ENCODE data around the gene TMPRSS11A. TPM values are rescaled to one million over a fixed set of nuclear protein-coding genes. Genes with fewer than 3 reads are reported as not detected.

Gene TMPRSS11A
- total and polyA plus RNA-seq, 2 of the 13 experiments (the other 11 are each of a cell fraction or from before 2014, with no cell fraction given): not detected

DNA sequence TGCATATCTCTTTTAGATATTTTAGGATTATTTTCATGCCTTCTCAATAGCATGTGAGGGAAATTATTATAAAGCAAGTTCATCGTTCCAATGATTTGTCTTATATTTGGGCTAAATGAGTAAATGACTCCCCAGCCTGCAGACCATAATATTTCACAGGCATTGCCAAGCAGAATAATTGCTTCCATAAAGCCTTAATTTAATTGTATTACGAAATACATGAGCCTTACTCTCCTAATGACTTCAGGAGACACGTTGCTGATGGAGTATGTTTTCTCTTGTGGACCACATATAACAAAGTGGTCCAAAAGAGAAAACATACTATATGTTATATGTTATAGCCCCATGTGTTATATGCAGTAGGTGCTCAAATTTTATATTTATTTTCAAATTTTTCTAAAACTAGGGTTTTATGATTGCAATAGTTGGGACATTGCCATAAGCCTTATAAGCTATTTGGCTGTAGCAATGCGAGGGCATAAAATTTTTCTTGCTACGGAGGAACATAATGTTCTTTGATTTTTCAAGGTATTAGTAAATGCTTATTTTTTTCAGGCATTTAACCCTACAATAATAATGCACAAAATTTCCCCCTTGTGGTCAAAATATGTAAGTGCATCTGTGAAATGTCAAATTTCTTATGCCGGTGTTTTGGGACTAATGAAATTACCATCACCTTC is 53.2 kb downstream of the TMPRSS11A start:
- H3K4me1 ChIP-seq (ENCODE audit: insufficient read depth, low read length): peaks cover 8% of the 10 kb centered on the region; the same call in 1 of the 2 replicates
- POLR2A ChIA-PET: no interaction called here
- peak; percentile 18 for FAIRE-seq
- no peak overlapping the region for H3K4me2 ChIP-seq (ENCODE audit: low read depth, low read length)
- H3K9me3 ChIP-seq (ENCODE audit: low read length): no peaks in the 10 kb centered on the region
- DNase-seq (ENCODE audit: low spot score): peak; percentile 4
- H3K4me3 ChIP-seq (replicated peaks in 1 of 3; ENCODE audit: insufficient read depth in 1 of 3, low read depth in 2 of 3, low read length in 3 of 3): no peak overlapping the region
- no peak overlapping the region for H3K27ac ChIP-seq (ENCODE audit: extremely low read length, insufficient read depth, low read length)
- BruUV-seq (replicated peaks): no TSS peak
- no peaks in the 10 kb centered on the region for H3K36me3 ChIP-seq (replicated peaks in 1 of 2; ENCODE audit: control insufficient read depth in 1 of 2, insufficient read depth in 2 of 2, low read length in 2 of 2)
- H2AFZ ChIP-seq (ENCODE audit: low read length): no peak overlapping the region
- ATAC-seq: no peak
- H4K20me1 ChIP-seq (ENCODE audit: insufficient read depth, low read length): no peaks in the 10 kb centered on the region
- in situ Hi-C loops (cut with HindIII; ENCODE audit: extremely low pct_ligation_motif_present, low pct_unique_long_range_greater_than_20kb) (loop anchor here (25.0 kb wide), 1 partner anchor 348 kb away; the partner anchor contains the start of gene STAP1), intact Hi-C loops (cut with micrococcal nuclease; ENCODE audit: unreplicated experiment) (loop anchor here (1.0 kb wide), 1 partner anchor 361 kb away; no protein-coding TSS in a partner anchor)
- H3K79me2 ChIP-seq (ENCODE audit: insufficient read depth, low read length): no peaks in the 10 kb centered on the region
- TF ChIP-seq FIP1L1 (IDR thresholded peaks at IDR 0.05; ENCODE audit: borderline replicate concordance, insufficient read depth, low read depth, low read length) (no peak), ZNF652 (CRISPR knock-in tag; IDR thresholded peaks at IDR 0.05; ENCODE audit: borderline replicate concordance, low read depth) (0 out of 2 replicates have a peak, but pooled peaks have one; percentile 24), CEBPB (IDR thresholded peaks at IDR 0.05; ENCODE audit: borderline replicate concordance, low read depth, low read length) (0 out of 2 replicates have a peak, but pooled peaks have one; percentile 16)
- TF ChIP-seq, protein P1, sequence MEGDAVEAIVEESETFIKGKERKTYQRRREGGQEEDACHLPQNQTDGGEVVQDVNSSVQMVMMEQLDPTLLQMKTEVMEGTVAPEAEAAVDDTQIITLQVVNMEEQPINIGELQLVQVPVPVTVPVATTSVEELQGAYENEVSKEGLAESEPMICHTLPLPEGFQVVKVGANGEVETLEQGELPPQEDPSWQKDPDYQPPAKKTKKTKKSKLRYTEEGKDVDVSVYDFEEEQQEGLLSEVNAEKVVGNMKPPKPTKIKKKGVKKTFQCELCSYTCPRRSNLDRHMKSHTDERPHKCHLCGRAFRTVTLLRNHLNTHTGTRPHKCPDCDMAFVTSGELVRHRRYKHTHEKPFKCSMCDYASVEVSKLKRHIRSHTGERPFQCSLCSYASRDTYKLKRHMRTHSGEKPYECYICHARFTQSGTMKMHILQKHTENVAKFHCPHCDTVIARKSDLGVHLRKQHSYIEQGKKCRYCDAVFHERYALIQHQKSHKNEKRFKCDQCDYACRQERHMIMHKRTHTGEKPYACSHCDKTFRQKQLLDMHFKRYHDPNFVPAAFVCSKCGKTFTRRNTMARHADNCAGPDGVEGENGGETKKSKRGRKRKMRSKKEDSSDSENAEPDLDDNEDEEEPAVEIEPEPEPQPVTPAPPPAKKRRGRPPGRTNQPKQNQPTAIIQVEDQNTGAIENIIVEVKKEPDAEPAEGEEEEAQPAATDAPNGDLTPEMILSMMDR (CRISPR knock-in tag; IDR thresholded peaks at IDR 0.05): peak; percentile 31; the same call in 1 of the 2 replicates
- 5% methylated on average over 6 of the region's 6 CpGs for WGBS (ENCODE audit: low lambda C conversion rate)
- H3K9ac ChIP-seq (ENCODE audit: insufficient read depth, low read depth, low read length): no peak overlapping the region
- CTCF ChIA-PET (ENCODE audit: low intra/inter-chr PET ratio, low total read pairs): interaction anchor here (2.3 kb wide), 1 partner anchor 38 kb away, joined by 9 read pairs; no protein-coding TSS in a partner anchor
- H3K27me3 ChIP-seq (ENCODE audit: control insufficient read depth in 1 of 2, insufficient read depth in 2 of 2, low read length in 2 of 2): no peaks in the 10 kb centered on the region

GRCh38 chr4:67907650-67908049 is 55.6 kb downstream of the TMPRSS11A start:
- H3K79me2 ChIP-seq (ENCODE audit: insufficient read depth, low read length): no peaks in the 10 kb centered on the region
- ChIA-PET POLR2A (no interaction called here), CTCF (ENCODE audit: low intra/inter-chr PET ratio, low total read pairs) (no interaction called here)
- peaks cover 8% of the 10 kb centered on the region; the same call in 1 of the 2 replicates for H3K4me1 ChIP-seq (ENCODE audit: insufficient read depth, low read length)
- H3K9me3 ChIP-seq (ENCODE audit: low read length): no peaks in the 10 kb centered on the region
- intact Hi-C loops (cut with micrococcal nuclease; ENCODE audit: unreplicated experiment) (no loop called here), in situ Hi-C loops (cut with HindIII; ENCODE audit: extremely low pct_ligation_motif_present, low pct_unique_long_range_greater_than_20kb) (loop anchor here (25.0 kb wide), 1 partner anchor 345 kb away; the partner anchor contains the start of gene STAP1)
- DNase-seq (ENCODE audit: low spot score) (no peak), ATAC-seq (no peak), FAIRE-seq (no peak)
- WGBS (ENCODE audit: low lambda C conversion rate): 20% methylated on average over 2 of the region's 4 CpGs
- no peak overlapping the region for H3K4me2 ChIP-seq (ENCODE audit: low read depth, low read length)
- no peaks in the 10 kb centered on the region for H3K36me3 ChIP-seq (replicated peaks in 1 of 2; ENCODE audit: control insufficient read depth in 1 of 2, insufficient read depth in 2 of 2, low read length in 2 of 2)
- H3K27me3 ChIP-seq (ENCODE audit: control insufficient read depth in 1 of 2, insufficient read depth in 2 of 2, low read length in 2 of 2): no peaks in the 10 kb centered on the region
- no peak overlapping the region for H3K27ac ChIP-seq (ENCODE audit: extremely low read length, insufficient read depth, low read length)
- H3K9ac ChIP-seq (ENCODE audit: insufficient read depth, low read depth, low read length): no peak overlapping the region
- H3K4me3 ChIP-seq (replicated peaks in 1 of 3; ENCODE audit: insufficient read depth in 1 of 3, low read depth in 2 of 3, low read length in 3 of 3): no peak overlapping the region
- H4K20me1 ChIP-seq (ENCODE audit: insufficient read depth, low read length): no peaks in the 10 kb centered on the region
- BruUV-seq (replicated peaks): no TSS peak
- no peak overlapping the region for H2AFZ ChIP-seq (ENCODE audit: low read length)
- TF ChIP-seq NFE2L1 (CRISPR knock-in tag; IDR thresholded peaks at IDR 0.05; ENCODE audit: borderline replicate concordance): no peak
- no peak for TF ChIP-seq ZNF24 (IDR thresholded peaks at IDR 0.05)
- no peak for TF ChIP-seq TMF1 (CRISPR knock-in tag; IDR thresholded peaks at IDR 0.05; ENCODE audit: low read depth)
- TF ChIP-seq ZSCAN22 (CRISPR knock-in tag; IDR thresholded peaks at IDR 0.05): no peak
- TF ChIP-seq, protein P2, sequence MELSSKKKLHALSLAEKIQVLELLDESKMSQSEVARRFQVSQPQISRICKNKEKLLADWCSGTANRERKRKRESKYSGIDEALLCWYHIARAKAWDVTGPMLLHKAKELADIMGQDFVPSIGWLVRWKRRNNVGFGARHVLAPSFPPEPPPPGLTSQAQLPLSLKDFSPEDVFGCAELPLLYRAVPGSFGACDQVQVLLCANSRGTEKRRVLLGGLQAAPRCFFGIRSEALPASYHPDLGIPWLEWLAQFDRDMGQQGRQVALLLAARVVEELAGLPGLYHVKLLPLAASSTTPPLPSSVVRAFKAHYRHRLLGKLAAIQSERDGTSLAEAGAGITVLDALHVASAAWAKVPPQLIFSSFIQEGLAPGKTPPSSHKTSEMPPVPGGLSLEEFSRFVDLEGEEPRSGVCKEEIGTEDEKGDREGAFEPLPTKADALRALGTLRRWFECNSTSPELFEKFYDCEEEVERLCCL (CRISPR knock-in tag; IDR thresholded peaks at IDR 0.05; ENCODE audit: borderline replicate concordance): no peak
- TF ChIP-seq AKAP8 (CRISPR knock-in tag; IDR thresholded peaks at IDR 0.05): no peak
- no peak for TF ChIP-seq ELF3 (CRISPR knock-in tag; IDR thresholded peaks at IDR 0.05)
- TF ChIP-seq ZNF10 (CRISPR knock-in tag; IDR thresholded peaks at IDR 0.05; ENCODE audit: borderline replicate concordance, low read depth): no peak
- no peak for TF ChIP-seq CBX1 (IDR thresholded peaks at IDR 0.05; ENCODE audit: low read depth)
- TF ChIP-seq IRF1 (CRISPR knock-in tag; IDR thresholded peaks at IDR 0.05; ENCODE audit: low read depth): no peak

All from HepG2 (cell line).